ENCODE measurements around the gene PLAAT4. TPM values are rescaled to one million over a fixed set of nuclear protein-coding genes. Genes with fewer than 3 reads are reported as not detected.

Gene PLAAT4
- total and polyA plus RNA-seq, 8 donors = 3.3 to 32.4 (median 9.6) TPM

GRCh38 chr11:63592975-63593395 lies 56.4 kb downstream of the PLAAT4 start:
- Histone ChIP-seq H3K9me3 (no peaks in the 10 kb centered on the region), H3K27me3 (no peaks in the 10 kb centered on the region), H3K4me1 (no peaks in the 10 kb centered on the region), H3K36me3 (peaks cover 0 to 3% (median 0%) of the 10 kb centered on the region in 3 donors), H3K4me3 (no peak overlapping the region), H3K27ac (no peak overlapping the region)
- peak in 2 of 4 donors; percentile 18 to 25 for TF ChIP-seq CTCF (IDR thresholded peaks at IDR 0.05)
- 67 to 68% methylated on average over 4 of the region's 4 CpGs for WGBS, 2 donors
- intact Hi-C loops (cut with DNase I) = no loop called here
- no peak for DNase-seq
- ATAC-seq = peak; percentile 46 to 78 (median 73)
- FAIRE-seq = no peak

GRCh38 chr11:63595296-63595695 lies 58.7 kb downstream of the PLAAT4 start:
- Histone ChIP-seq H3K9me3 (no peaks in the 10 kb centered on the region), H3K4me3 (no peak overlapping the region), H3K27ac (no peak overlapping the region), H3K36me3 (peaks cover 0 to 3% (median 0%) of the 10 kb centered on the region in 3 donors), H3K27me3 (no peaks in the 10 kb centered on the region), H3K4me1 (no peaks in the 10 kb centered on the region)
- ATAC-seq (no peak), DNase-seq (peak in 1 of 6 donors; percentile 7), FAIRE-seq (no peak)
- 93 to 95% methylated on average over 4 of the region's 4 CpGs for WGBS, 2 donors
- intact Hi-C loops (cut with DNase I) = no loop called here
- no peak for TF ChIP-seq CTCF (IDR thresholded peaks at IDR 0.05)

Other genes with a start within 250 kb of the PLAAT4 start
- gene SLC22A9, start 167.0 kb upstream of the PLAAT4 start, total RNA-seq = under 1 TPM in 4 of 6 donors, not detected in 2; 0.12 to 0.44 (median 0.20) TPM
- under 1 TPM in 1 of 2 donors, not detected in 1; 0.26 TPM for gene SLC22A9, start 167.0 kb upstream of the PLAAT4 start, polyA plus RNA-seq
- gene PLAAT5, start 45.6 kb upstream of the PLAAT4 start, total RNA-seq = 10 to 100 TPM in 2 of 6 donors, 1 to 10 TPM in 4; 4.6 to 11.0 (median 9.2) TPM
- gene PLAAT5, start 45.6 kb upstream of the PLAAT4 start, polyA plus RNA-seq = 1 to 10 TPM; 1.6 to 3.7 TPM
- 1 to 10 TPM in 2 of 6 donors, under 1 TPM in 2, not detected in 2; 0.13 to 1.4 (median 0.79) TPM for gene LGALS12, start 30.7 kb upstream of the PLAAT4 start, total RNA-seq
- gene LGALS12, start 30.7 kb upstream of the PLAAT4 start, polyA plus RNA-seq = 1 to 10 TPM in 1 of 2 donors, under 1 TPM in 1; 0.21 to 2.1 TPM
- gene PLAAT2, start 26.6 kb downstream of the PLAAT4 start, total RNA-seq = not detected
- under 1 TPM in 1 of 2 donors, not detected in 1; 0.26 TPM for gene PLAAT2, start 26.6 kb downstream of the PLAAT4 start, polyA plus RNA-seq
- 10 to 100 TPM; 15.2 to 36.0 (median 19.1) TPM for gene PLAAT3, start 77.6 kb downstream of the PLAAT4 start, total RNA-seq
- gene PLAAT3, start 77.6 kb downstream of the PLAAT4 start, polyA plus RNA-seq = 10 to 100 TPM; 26.7 to 30.6 TPM
- gene ATL3, start 134.6 kb downstream of the PLAAT4 start, total RNA-seq = 10 to 100 TPM; 23.5 to 40.7 (median 29.4) TPM
- 1 to 10 TPM; 6.1 to 6.9 TPM for gene ATL3, start 134.6 kb downstream of the PLAAT4 start, polyA plus RNA-seq
- 10 to 100 TPM; 51.2 to 74.9 (median 63.9) TPM for gene RTN3, start 144.7 kb downstream of the PLAAT4 start, total RNA-seq
- 10 to 100 TPM; 40.2 to 79.6 TPM for gene RTN3, start 144.7 kb downstream of the PLAAT4 start, polyA plus RNA-seq
- gene ZFTA, start 232.0 kb downstream of the PLAAT4 start, total RNA-seq = 10 to 100 TPM in 1 of 6 donors, 1 to 10 TPM in 5; 4.3 to 11.3 (median 6.2) TPM
- 10 to 100 TPM in 1 of 2 donors, 1 to 10 TPM in 1; 7.0 to 10.0 TPM for gene ZFTA, start 232.0 kb downstream of the PLAAT4 start, polyA plus RNA-seq

Measured in pancreas (tissue), 10 donors.